22Rv1 (cell line): ENCODE results near the gene HBQ1.
"Not testable (repeated sequence)": the region's sequence is repeated elsewhere in the genome, so short reads cannot be mapped to it uniquely, and the experiment has no call there.

Source experiments
- H3K27ac ChIP-seq: fragments of 450-650 bp; 2 replicates; pipeline ENCODE4 v1.5.1; 2017
- ZFX ChIP-seq: fragments of 450-650 bp; IDR thresholded peaks from 2 replicates; pipeline ENCODE4 v1.6.1; 2017; ENCODE audit warnings: antibody characterized with exemption, borderline replicate concordance
- TF ChIP-seq, protein P1 (sequence below): fragments of 450-650 bp; IDR thresholded peaks from 2 replicates; pipeline ENCODE4 v1.5.1; 2017; ENCODE audit warnings: mild to moderate bottlenecking

The HBQ1 gene

GRCh38 chr16:200388-200787 lies 20.1 kb downstream of the HBQ1 start:
- no peak overlapping the region for H3K27ac ChIP-seq
- TF ChIP-seq, protein P1, sequence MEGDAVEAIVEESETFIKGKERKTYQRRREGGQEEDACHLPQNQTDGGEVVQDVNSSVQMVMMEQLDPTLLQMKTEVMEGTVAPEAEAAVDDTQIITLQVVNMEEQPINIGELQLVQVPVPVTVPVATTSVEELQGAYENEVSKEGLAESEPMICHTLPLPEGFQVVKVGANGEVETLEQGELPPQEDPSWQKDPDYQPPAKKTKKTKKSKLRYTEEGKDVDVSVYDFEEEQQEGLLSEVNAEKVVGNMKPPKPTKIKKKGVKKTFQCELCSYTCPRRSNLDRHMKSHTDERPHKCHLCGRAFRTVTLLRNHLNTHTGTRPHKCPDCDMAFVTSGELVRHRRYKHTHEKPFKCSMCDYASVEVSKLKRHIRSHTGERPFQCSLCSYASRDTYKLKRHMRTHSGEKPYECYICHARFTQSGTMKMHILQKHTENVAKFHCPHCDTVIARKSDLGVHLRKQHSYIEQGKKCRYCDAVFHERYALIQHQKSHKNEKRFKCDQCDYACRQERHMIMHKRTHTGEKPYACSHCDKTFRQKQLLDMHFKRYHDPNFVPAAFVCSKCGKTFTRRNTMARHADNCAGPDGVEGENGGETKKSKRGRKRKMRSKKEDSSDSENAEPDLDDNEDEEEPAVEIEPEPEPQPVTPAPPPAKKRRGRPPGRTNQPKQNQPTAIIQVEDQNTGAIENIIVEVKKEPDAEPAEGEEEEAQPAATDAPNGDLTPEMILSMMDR = no peak
- TF ChIP-seq ZFX = no peak

DNA sequence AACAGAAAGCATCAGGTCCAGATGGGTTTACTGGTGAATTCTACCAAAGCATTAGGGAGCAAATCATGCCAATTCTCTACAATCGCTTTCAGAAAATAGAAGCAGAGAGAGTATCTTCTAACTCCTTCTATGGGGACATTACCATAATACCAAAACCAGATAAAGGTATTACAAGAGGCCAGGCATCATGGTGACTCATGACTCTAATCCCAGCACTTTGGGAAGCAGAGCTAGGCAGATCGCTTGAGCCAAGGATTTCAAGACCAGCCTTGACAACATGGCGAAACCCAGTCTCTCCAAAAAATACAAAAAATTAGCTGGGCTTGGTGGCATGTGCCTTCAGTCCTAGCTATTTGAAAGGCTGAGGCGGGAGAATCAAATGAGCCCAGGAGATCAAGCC lies 23.0 kb downstream of the HBQ1 start:
- H3K27ac ChIP-seq = no peak overlapping the region
- TF ChIP-seq ZFX = no peak
- TF ChIP-seq, protein P1 = no peak

DNA sequence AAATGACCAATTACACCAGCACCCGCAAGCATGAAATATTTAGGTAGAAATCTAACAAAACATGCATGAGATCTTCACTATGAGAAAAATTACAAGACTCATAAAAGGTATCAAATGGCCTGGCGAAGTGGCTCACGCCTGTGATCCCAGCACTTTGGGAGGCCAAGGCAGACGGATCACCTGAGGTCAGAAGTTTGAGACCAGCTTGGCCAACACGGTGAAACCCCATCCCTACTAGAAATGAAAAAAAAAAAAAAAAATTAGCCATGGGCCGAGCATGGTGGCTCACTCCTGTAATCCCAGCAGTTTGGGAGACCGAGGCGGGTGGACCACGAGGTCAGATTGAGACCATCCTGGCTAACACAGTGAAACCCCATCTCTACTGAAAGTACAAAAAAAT lies 23.8 kb downstream of the HBQ1 start:
- not testable (repeated sequence) for H3K27ac ChIP-seq

- H3K27ac ChIP-seq = not testable (repeated sequence)
Measured at GRCh38 chr16:209359-209758, 29.1 kb downstream of the HBQ1 start.

GRCh38 chr16:211631-212180 lies 31.4 kb downstream of the HBQ1 start:
- not testable (repeated sequence) for H3K27ac ChIP-seq

DNA sequence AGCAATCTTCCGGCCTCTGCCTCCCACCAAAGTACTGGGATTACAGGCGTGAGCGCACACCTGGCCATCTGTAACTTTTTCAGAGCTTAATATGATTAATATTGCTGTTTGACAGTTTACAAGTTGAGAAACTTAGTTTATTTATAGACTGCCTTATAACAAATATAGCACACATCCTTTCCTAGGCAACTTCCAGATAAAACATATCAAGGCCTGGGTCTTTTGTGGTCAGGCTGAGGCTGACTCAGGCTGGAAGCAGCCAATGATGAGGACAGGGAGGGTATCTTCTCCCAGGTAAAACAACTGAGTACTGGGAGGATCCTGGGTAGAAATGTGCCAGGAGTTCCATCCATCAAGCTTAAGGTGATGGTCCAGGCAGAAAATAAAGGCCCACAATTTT lies 32.7 kb downstream of the HBQ1 start:
- H3K27ac ChIP-seq = no peak overlapping the region
- TF ChIP-seq, protein P1 = no peak
- no peak for TF ChIP-seq ZFX

DNA sequence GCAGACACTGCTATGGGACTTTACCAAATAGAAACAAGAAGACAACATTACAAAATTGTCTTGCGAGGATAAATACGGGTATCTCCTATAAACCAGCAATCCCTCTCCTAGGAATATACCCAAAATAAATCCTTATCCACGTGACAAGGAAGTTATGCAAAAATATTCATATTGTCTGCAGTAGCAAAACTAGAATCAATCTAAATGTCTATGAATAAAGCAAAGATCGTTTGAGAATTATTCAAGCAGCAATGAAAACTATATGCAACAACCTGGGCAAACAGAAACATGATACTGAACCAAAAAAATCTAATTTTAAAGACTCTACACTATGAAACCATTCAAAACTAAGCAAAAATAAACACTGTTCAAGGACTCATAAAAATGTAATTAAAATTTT lies 39.8 kb downstream of the HBQ1 start:
- TF ChIP-seq, protein P1 = no peak
- no peak for TF ChIP-seq ZFX
- H3K27ac ChIP-seq = no peak overlapping the region

- TF ChIP-seq, protein P1 = no peak
- no peak for TF ChIP-seq ZFX
- H3K27ac ChIP-seq = peak overlapping the region; percentile 86
Measured at GRCh38 chr16:228151-228851, 48.0 kb downstream of the HBQ1 start.

- peak within 1 kb of the TSS; percentile 86 for H3K27ac ChIP-seq
- TF ChIP-seq, protein P1 = no peak
- 0 out of 2 replicates have a peak, but pooled peaks have one; percentile 25 for TF ChIP-seq ZFX
Measured at GRCh38 chr16:228852-229730, 48.8 kb downstream of the HBQ1 start, which contains the start of gene LUC7L. LUC7L (minus strand) TSS chr16:229449; CDS start chr16:229339, 110 bp downstream.
